Hematopoietic multipotent progenitor cell treated with erythropoietin and hydrocortisone succinate and interleukin-3 and kit ligand, for 4 days (in vitro differentiated cells): ENCODE results near the gene RIC1.
A peak's percentile ranks its signal among the peaks of the same experiment; 100 is the strongest.
"Not testable (repeated sequence)": the region's sequence is repeated elsewhere in the genome, so short reads cannot be mapped to it uniquely, and the experiment has no call there.

Experiments used
- DNase-seq: peaks from one replicate; pipeline ENCODE4 v3.0.0-alpha.2; 2015

The RIC1 gene

GRCh38 chr9:5736563-5737346 lies 107.8 kb downstream of the RIC1 start:
- no peak for DNase-seq

- no peak for DNase-seq
Observed at GRCh38 chr9:5743109-5743508, 114.2 kb downstream of the RIC1 start.

GRCh38 chr9:5748438-5748837 lies 119.5 kb downstream of the RIC1 start:
- no peak for DNase-seq

- peak; percentile 51 for DNase-seq
Observed at GRCh38 chr9:5749306-5749705, 120.4 kb downstream of the RIC1 start.

- no peak for DNase-seq
Observed at GRCh38 chr9:5750569-5750968, 121.7 kb downstream of the RIC1 start.

- DNase-seq: no peak
Observed at GRCh38 chr9:5756633-5757032, 127.7 kb downstream of the RIC1 start.

- peak; percentile 30 for DNase-seq
Observed at GRCh38 chr9:5760338-5760737, 131.4 kb downstream of the RIC1 start.

GRCh38 chr9:5762421-5762820 lies 133.5 kb downstream of the RIC1 start:
- no peak for DNase-seq

GRCh38 chr9:5764130-5764868 lies 135.4 kb downstream of the RIC1 start:
- no peak for DNase-seq

- DNase-seq: peak; percentile 51
Observed at GRCh38 chr9:5767968-5768932, 139.3 kb downstream of the RIC1 start.

- peak; percentile 35 for DNase-seq
Observed at GRCh38 chr9:5773324-5773999, 144.6 kb downstream of the RIC1 start.

- DNase-seq: peak; percentile 20
Observed at GRCh38 chr9:5778805-5779204, 149.9 kb downstream of the RIC1 start.

- DNase-seq: peak; percentile 27
Observed at GRCh38 chr9:5779705-5780218, 150.9 kb downstream of the RIC1 start.

- not testable (repeated sequence) for DNase-seq
Observed at GRCh38 chr9:5783420-5783819, 154.5 kb downstream of the RIC1 start.

GRCh38 chr9:5783982-5784381 lies 155.1 kb downstream of the RIC1 start:
- DNase-seq: no peak

- no peak for DNase-seq
Observed at GRCh38 chr9:5784526-5785315, 155.8 kb downstream of the RIC1 start.

GRCh38 chr9:5786370-5787127 lies 157.6 kb downstream of the RIC1 start:
- DNase-seq: no peak

GRCh38 chr9:5787220-5787619 lies 158.3 kb downstream of the RIC1 start:
- DNase-seq: no peak

- no peak for DNase-seq
Observed at GRCh38 chr9:5787759-5788302, 158.9 kb downstream of the RIC1 start.

GRCh38 chr9:5789489-5789888 lies 160.6 kb downstream of the RIC1 start:
- DNase-seq: no peak
